Measurements from ENCODE around the gene SLC6A12.
A peak's percentile ranks its signal among the peaks of the same experiment; 100 is the strongest.
"Not testable (repeated sequence)": the region's sequence is repeated elsewhere in the genome, so short reads cannot be mapped to it uniquely, and the experiment has no call there.

SLC6A12 gene

GRCh38 chr12:197911-198695, 15.9 kb downstream of the SLC6A12 start:
- DNase-seq (ENCODE audit: low spot score), result no peak

- no peak for DNase-seq (ENCODE audit: low spot score)
Observed at GRCh38 chr12:197347-197746, 16.6 kb downstream of the SLC6A12 start.

GRCh38 chr12:196436-196835, 17.5 kb downstream of the SLC6A12 start:
- no peak for DNase-seq (ENCODE audit: low spot score)

- DNase-seq (ENCODE audit: low spot score), result no peak
Observed at GRCh38 chr12:195951-196350, 18.0 kb downstream of the SLC6A12 start.

- DNase-seq (ENCODE audit: low spot score), result no peak
Observed at GRCh38 chr12:195156-195555, 18.8 kb downstream of the SLC6A12 start.

GRCh38 chr12:194276-194675, 19.7 kb downstream of the SLC6A12 start:
- DNase-seq (ENCODE audit: low spot score), result no peak

- DNase-seq (ENCODE audit: low spot score), result no peak
Observed at GRCh38 chr12:193261-193660, 20.7 kb downstream of the SLC6A12 start.

- DNase-seq (ENCODE audit: low spot score), result no peak
Observed at GRCh38 chr12:191541-191940, 22.4 kb downstream of the SLC6A12 start.

GRCh38 chr12:190881-191280, 23.1 kb downstream of the SLC6A12 start:
- DNase-seq (ENCODE audit: low spot score), result no peak

- no peak for DNase-seq (ENCODE audit: low spot score)
Observed at GRCh38 chr12:189622-189962, 24.4 kb downstream of the SLC6A12 start.

GRCh38 chr12:188910-189621, 24.9 kb downstream of the SLC6A12 start:
- DNase-seq (ENCODE audit: low spot score), result peak; percentile 89

GRCh38 chr12:187986-188909, 25.7 kb downstream of the SLC6A12 start:
- DNase-seq (ENCODE audit: low spot score), result not testable (repeated sequence)

GRCh38 chr12:186006-186625, 27.8 kb downstream of the SLC6A12 start:
- DNase-seq (ENCODE audit: low spot score), result no peak

GRCh38 chr12:185576-185955, 28.4 kb downstream of the SLC6A12 start:
- DNase-seq (ENCODE audit: low spot score), result no peak

- DNase-seq (ENCODE audit: low spot score), result no peak
Observed at GRCh38 chr12:184811-185575, 29.0 kb downstream of the SLC6A12 start.

- DNase-seq (ENCODE audit: low spot score), result no peak
Observed at GRCh38 chr12:182381-182892, 31.5 kb downstream of the SLC6A12 start.

GRCh38 chr12:181921-182320, 32.0 kb downstream of the SLC6A12 start:
- no peak for DNase-seq (ENCODE audit: low spot score)

GRCh38 chr12:180445-180844, 33.5 kb downstream of the SLC6A12 start:
- DNase-seq (ENCODE audit: low spot score), result no peak

- no peak for DNase-seq (ENCODE audit: low spot score)
Observed at GRCh38 chr12:179885-180284, 34.1 kb downstream of the SLC6A12 start.

- DNase-seq (ENCODE audit: low spot score), result no peak
Observed at GRCh38 chr12:179131-179884, 34.6 kb downstream of the SLC6A12 start.

GRCh38 chr12:178829-179109, 35.2 kb downstream of the SLC6A12 start:
- DNase-seq (ENCODE audit: low spot score), result no peak
